ENCODE measurements around the gene MBD2. TPM values are rescaled to one million over a fixed set of nuclear protein-coding genes. Genes with fewer than 3 reads are reported as not detected.

The MBD2 gene
- total and polyA plus RNA-seq, 4 donors: 9.2 to 16.2 (median 11.4) TPM

DNA sequence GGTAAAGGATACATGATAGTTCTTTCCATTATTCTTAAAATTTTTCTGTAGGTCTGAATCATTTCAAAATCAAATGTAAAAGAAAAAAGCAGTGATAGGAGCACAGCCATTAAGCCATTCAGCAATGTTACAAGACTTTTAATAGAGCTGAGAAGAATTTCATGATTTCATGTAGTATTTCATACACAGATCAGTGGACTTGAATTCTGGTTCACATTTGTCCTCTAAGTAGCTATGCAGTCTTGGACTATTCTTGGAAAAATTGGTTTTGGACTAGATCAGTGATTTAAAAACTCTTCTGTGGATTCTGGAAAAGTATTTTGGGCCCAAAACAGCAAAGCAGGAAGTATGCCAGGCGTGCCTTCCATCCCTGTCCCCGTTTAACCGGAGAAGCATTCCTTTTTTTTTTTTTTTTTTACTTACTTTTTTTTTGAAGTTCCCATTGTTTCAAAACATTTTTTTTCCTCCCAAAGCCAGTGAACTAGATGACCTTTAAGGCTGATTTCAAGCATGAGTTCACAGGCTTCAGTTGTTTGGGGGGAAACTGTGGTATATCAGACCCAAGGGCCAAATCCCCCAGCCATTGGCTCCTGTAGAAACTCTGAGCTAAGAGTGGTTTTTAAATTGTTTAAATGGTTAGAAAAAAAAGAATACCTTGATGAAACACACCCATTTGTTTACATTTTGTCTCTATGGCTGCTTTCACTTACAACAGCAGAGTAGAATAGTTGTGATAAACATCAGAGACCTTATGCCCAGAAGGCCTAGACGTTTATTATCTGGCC is 27.3 kb upstream of the MBD2 start:
- H3K27ac ChIP-seq (ENCODE audit: low read depth in 1 of 2, low read length in 2 of 2): no peak overlapping the region
- no peak overlapping the region for H3K4me3 ChIP-seq (ENCODE audit: low read depth in 1 of 3, low read length in 3 of 3)
- no peaks in the 10 kb centered on the region for H3K36me3 ChIP-seq (ENCODE audit: control insufficient read depth in 4 of 4, insufficient read depth in 3 of 4, low read depth in 1 of 4, low read length in 3 of 4)
- peak; percentile 32 for TF ChIP-seq NR2F2 (IDR thresholded peaks at IDR 0.05)
- TF ChIP-seq TAF1 (conservative IDR thresholded peaks at IDR 0.05): no peak
- H3K4me1 ChIP-seq (ENCODE audit: control insufficient read depth in 4 of 4, insufficient read depth in 4 of 4, low read length in 3 of 4): peaks cover 0 to 13% (median 6%) of the 10 kb centered on the region in 4 donors
- DNase-seq (ENCODE audit: low spot score): no peak
- H3K27me3 ChIP-seq (ENCODE audit: control insufficient read depth in 4 of 4, insufficient read depth in 4 of 4, low read length in 3 of 4): no peaks in the 10 kb centered on the region
- H3K9ac ChIP-seq (ENCODE audit: low read depth in 1 of 2, low read length in 2 of 2): no peak overlapping the region
- H3K9me3 ChIP-seq (ENCODE audit: control insufficient read depth in 4 of 4, low read length in 3 of 4): no peaks in the 10 kb centered on the region
- WGBS: 57% methylated on average over 4 of the region's 4 CpGs

DNA sequence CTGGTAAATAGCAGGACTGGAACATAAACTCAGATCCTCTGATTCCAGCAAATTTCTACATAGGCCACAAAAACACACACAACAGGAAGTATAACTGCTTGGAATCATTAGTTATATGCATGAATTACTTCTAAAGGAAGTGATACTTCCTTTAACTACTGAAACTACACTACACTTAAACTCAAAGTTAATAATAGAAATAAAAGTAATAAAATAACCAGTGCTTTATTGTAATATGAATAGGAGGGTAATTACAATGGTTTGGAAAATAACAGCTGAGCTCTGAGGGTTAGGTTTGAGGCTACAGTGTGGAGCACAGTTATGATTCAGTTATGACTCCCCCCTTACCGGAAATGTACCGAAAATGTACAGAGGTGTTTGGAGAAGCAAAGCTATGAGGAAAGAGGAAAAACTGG is 26.4 kb upstream of the MBD2 start:
- H3K9ac ChIP-seq (ENCODE audit: low read depth in 1 of 2, low read length in 2 of 2): no peak overlapping the region
- WGBS: 76% methylated on average over 2 of the region's 2 CpGs
- H3K4me1 ChIP-seq (ENCODE audit: control insufficient read depth in 4 of 4, insufficient read depth in 4 of 4, low read length in 3 of 4): peaks cover 0 to 13% (median 6%) of the 10 kb centered on the region in 4 donors
- TF ChIP-seq EGR1 (IDR thresholded peaks at IDR 0.05; ENCODE audit: low read depth in 2 of 2): no peak
- TF ChIP-seq HNF4G (IDR thresholded peaks at IDR 0.05): no peak
- TF ChIP-seq, protein P1, sequence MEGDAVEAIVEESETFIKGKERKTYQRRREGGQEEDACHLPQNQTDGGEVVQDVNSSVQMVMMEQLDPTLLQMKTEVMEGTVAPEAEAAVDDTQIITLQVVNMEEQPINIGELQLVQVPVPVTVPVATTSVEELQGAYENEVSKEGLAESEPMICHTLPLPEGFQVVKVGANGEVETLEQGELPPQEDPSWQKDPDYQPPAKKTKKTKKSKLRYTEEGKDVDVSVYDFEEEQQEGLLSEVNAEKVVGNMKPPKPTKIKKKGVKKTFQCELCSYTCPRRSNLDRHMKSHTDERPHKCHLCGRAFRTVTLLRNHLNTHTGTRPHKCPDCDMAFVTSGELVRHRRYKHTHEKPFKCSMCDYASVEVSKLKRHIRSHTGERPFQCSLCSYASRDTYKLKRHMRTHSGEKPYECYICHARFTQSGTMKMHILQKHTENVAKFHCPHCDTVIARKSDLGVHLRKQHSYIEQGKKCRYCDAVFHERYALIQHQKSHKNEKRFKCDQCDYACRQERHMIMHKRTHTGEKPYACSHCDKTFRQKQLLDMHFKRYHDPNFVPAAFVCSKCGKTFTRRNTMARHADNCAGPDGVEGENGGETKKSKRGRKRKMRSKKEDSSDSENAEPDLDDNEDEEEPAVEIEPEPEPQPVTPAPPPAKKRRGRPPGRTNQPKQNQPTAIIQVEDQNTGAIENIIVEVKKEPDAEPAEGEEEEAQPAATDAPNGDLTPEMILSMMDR (IDR thresholded peaks at IDR 0.05; ENCODE audit: low read depth, low read length, missing input control): no peak
- no peak for TF ChIP-seq JUND (IDR thresholded peaks at IDR 0.05)
- no peak for TF ChIP-seq HNF4A (conservative IDR thresholded peaks at IDR 0.05)
- TF ChIP-seq NR2F2 (IDR thresholded peaks at IDR 0.05): no peak
- TF ChIP-seq RXRA (IDR thresholded peaks at IDR 0.05): no peak
- TF ChIP-seq SP1 (IDR thresholded peaks at IDR 0.05): no peak
- TF ChIP-seq TAF1 (conservative IDR thresholded peaks at IDR 0.05): no peak
- TF ChIP-seq, protein P2, sequence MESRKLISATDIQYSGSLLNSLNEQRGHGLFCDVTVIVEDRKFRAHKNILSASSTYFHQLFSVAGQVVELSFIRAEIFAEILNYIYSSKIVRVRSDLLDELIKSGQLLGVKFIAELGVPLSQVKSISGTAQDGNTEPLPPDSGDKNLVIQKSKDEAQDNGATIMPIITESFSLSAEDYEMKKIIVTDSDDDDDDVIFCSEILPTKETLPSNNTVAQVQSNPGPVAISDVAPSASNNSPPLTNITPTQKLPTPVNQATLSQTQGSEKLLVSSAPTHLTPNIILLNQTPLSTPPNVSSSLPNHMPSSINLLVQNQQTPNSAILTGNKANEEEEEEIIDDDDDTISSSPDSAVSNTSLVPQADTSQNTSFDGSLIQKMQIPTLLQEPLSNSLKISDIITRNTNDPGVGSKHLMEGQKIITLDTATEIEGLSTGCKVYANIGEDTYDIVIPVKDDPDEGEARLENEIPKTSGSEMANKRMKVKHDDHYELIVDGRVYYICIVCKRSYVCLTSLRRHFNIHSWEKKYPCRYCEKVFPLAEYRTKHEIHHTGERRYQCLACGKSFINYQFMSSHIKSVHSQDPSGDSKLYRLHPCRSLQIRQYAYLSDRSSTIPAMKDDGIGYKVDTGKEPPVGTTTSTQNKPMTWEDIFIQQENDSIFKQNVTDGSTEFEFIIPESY (IDR thresholded peaks at IDR 0.05): no peak
- TF ChIP-seq GABPA (IDR thresholded peaks at IDR 0.05 in 1 of 2, conservative IDR thresholded peaks at IDR 0.05 in 1 of 2): no peak
- TF ChIP-seq YY1 (IDR thresholded peaks at IDR 0.05): no peak
- TF ChIP-seq FOXA2 (IDR thresholded peaks at IDR 0.05): no peak
- TF ChIP-seq RAD21 (IDR thresholded peaks at IDR 0.05): no peak
- no peak for TF ChIP-seq FOXA1 (IDR thresholded peaks at IDR 0.05)
- TF ChIP-seq, protein P3, sequence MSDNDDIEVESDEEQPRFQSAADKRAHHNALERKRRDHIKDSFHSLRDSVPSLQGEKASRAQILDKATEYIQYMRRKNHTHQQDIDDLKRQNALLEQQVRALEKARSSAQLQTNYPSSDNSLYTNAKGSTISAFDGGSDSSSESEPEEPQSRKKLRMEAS (IDR thresholded peaks at IDR 0.05): no peak
- TF ChIP-seq, protein P4, sequence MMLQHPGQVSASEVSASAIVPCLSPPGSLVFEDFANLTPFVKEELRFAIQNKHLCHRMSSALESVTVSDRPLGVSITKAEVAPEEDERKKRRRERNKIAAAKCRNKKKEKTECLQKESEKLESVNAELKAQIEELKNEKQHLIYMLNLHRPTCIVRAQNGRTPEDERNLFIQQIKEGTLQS (IDR thresholded peaks at IDR 0.05): no peak
- TF ChIP-seq, protein P5, sequence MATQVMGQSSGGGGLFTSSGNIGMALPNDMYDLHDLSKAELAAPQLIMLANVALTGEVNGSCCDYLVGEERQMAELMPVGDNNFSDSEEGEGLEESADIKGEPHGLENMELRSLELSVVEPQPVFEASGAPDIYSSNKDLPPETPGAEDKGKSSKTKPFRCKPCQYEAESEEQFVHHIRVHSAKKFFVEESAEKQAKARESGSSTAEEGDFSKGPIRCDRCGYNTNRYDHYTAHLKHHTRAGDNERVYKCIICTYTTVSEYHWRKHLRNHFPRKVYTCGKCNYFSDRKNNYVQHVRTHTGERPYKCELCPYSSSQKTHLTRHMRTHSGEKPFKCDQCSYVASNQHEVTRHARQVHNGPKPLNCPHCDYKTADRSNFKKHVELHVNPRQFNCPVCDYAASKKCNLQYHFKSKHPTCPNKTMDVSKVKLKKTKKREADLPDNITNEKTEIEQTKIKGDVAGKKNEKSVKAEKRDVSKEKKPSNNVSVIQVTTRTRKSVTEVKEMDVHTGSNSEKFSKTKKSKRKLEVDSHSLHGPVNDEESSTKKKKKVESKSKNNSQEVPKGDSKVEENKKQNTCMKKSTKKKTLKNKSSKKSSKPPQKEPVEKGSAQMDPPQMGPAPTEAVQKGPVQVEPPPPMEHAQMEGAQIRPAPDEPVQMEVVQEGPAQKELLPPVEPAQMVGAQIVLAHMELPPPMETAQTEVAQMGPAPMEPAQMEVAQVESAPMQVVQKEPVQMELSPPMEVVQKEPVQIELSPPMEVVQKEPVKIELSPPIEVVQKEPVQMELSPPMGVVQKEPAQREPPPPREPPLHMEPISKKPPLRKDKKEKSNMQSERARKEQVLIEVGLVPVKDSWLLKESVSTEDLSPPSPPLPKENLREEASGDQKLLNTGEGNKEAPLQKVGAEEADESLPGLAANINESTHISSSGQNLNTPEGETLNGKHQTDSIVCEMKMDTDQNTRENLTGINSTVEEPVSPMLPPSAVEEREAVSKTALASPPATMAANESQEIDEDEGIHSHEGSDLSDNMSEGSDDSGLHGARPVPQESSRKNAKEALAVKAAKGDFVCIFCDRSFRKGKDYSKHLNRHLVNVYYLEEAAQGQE (IDR thresholded peaks at IDR 0.05): no peak
- H3K9me3 ChIP-seq (ENCODE audit: control insufficient read depth in 4 of 4, low read length in 3 of 4): no peaks in the 10 kb centered on the region
- H3K27ac ChIP-seq (ENCODE audit: low read depth in 1 of 2, low read length in 2 of 2): no peak overlapping the region
- H3K27me3 ChIP-seq (ENCODE audit: control insufficient read depth in 4 of 4, insufficient read depth in 4 of 4, low read length in 3 of 4): no peaks in the 10 kb centered on the region
- no peak for DNase-seq (ENCODE audit: low spot score)
- H3K36me3 ChIP-seq (ENCODE audit: control insufficient read depth in 4 of 4, insufficient read depth in 3 of 4, low read depth in 1 of 4, low read length in 3 of 4): no peaks in the 10 kb centered on the region
- H3K4me3 ChIP-seq (ENCODE audit: low read depth in 1 of 3, low read length in 3 of 3): no peak overlapping the region

Measured in liver (tissue), 9 donors.